HG03097 (cell line): ENCODE measurements around the gene SLC22A7.

Experiments
- ATAC-seq: cut with Tn5 transposase; IDR thresholded peaks from one replicate; pipeline ENCODE4 v1.9.1; 2021; ENCODE audit not compliant: unreplicated experiment, low FRiP score

The SLC22A7 gene

GRCh38 chr6:43297644-43298564 lies at the start of gene SLC22A7:
SLC22A7 (plus strand) TSS chr6:43298260; CDS start chr6:43298359, 99 bp downstream.
- no peak for ATAC-seq

- no peak for ATAC-seq
Measured at GRCh38 chr6:43248791-43249190, 49.3 kb upstream of the SLC22A7 start.

- no peak for ATAC-seq
Measured at GRCh38 chr6:43250992-43251373, 47.1 kb upstream of the SLC22A7 start.

- ATAC-seq, result no peak
Measured at GRCh38 chr6:43253401-43253800, 44.7 kb upstream of the SLC22A7 start.

- no peak for ATAC-seq
Measured at GRCh38 chr6:43254138-43254817, 43.8 kb upstream of the SLC22A7 start.

GRCh38 chr6:43254846-43255245 lies 43.2 kb upstream of the SLC22A7 start:
- ATAC-seq, result no peak

- ATAC-seq, result no peak
Measured at GRCh38 chr6:43255408-43256054, 42.5 kb upstream of the SLC22A7 start.

GRCh38 chr6:43256670-43257366 lies 41.2 kb upstream of the SLC22A7 start:
- no peak for ATAC-seq

- no peak for ATAC-seq
Measured at GRCh38 chr6:43257367-43258145, 40.5 kb upstream of the SLC22A7 start.

GRCh38 chr6:43258180-43258579 lies 39.9 kb upstream of the SLC22A7 start:
- ATAC-seq, result no peak

- no peak for ATAC-seq
Measured at GRCh38 chr6:43258807-43259686, 39.0 kb upstream of the SLC22A7 start.

- ATAC-seq, result no peak
Measured at GRCh38 chr6:43260791-43261190, 37.3 kb upstream of the SLC22A7 start.

- no peak for ATAC-seq
Measured at GRCh38 chr6:43261198-43261597, 36.9 kb upstream of the SLC22A7 start.

- no peak for ATAC-seq
Measured at GRCh38 chr6:43262000-43262779, 35.9 kb upstream of the SLC22A7 start.

- no peak for ATAC-seq
Measured at GRCh38 chr6:43262780-43263313, 35.2 kb upstream of the SLC22A7 start.

GRCh38 chr6:43263314-43264178 lies 34.5 kb upstream of the SLC22A7 start:
- ATAC-seq, result peak; percentile 70

GRCh38 chr6:43264599-43265145 lies 33.4 kb upstream of the SLC22A7 start:
- ATAC-seq, result no peak
